Lower leg skin (tissue), 3 donors: ENCODE results near the gene AMPD3.

Experiments used
- CTCF ChIP-seq, 3 donors: fragments of 450-650 bp; IDR thresholded peaks; one replicate each; pipeline ENCODE4 v1.5.1; 2016; ENCODE audit warnings: antibody characterized with exemption in 3 of 3, mild to moderate bottlenecking in 3 of 3, moderate library complexity in 2 of 3
- POLR2A ChIP-seq, 2 donors: fragments of 450-650 bp; IDR thresholded peaks; one replicate each; pipeline ENCODE4 v1.6.1; 2016 to 2017; ENCODE audit warnings: antibody characterized with exemption in 2 of 2, mild to moderate bottlenecking in 1 of 2, moderate library complexity in 1 of 2

GRCh38 chr11:10519630-10520029 lies 64.6 kb downstream of the AMPD3 start:
- TF ChIP-seq CTCF (IDR thresholded peaks at IDR 0.05) (no peak), POLR2A (IDR thresholded peaks at IDR 0.05) (no peak)
